Measurements from ENCODE around the gene IGSF9B. TPM values are rescaled to one million over a fixed set of nuclear protein-coding genes. Genes with fewer than 3 reads are reported as not detected.

IGSF9B gene
- total RNA-seq, 1 donor from 2014 or later = 1.3 TPM

DNA sequence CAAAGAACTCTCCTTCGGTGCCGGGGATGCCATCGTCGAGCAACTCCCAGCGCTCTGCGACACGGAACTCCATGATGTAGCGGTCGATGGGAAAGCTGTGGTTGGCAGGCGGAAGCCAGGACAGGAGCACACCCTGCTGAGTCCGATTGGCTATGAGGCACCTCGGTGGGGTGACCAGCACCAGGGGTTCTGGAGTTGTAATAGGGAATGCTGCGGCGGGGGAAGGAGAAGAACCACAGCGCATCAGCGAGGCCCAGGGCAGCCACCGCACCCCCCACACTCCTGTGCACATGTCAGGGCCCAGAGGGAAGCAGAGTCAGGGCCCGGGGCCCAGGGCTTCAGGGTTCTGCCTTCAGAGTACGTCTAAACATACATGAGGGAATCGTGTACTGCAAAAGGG, 31.0 kb downstream of the IGSF9B start:
- no peaks in the 10 kb centered on the region for H3K4me1 ChIP-seq
- peak overlapping the region; percentile 51 for H3K27ac Mint-ChIP-seq
- H4K20me1 ChIP-seq (ENCODE audit: low read depth) = no peaks in the 10 kb centered on the region

DNA sequence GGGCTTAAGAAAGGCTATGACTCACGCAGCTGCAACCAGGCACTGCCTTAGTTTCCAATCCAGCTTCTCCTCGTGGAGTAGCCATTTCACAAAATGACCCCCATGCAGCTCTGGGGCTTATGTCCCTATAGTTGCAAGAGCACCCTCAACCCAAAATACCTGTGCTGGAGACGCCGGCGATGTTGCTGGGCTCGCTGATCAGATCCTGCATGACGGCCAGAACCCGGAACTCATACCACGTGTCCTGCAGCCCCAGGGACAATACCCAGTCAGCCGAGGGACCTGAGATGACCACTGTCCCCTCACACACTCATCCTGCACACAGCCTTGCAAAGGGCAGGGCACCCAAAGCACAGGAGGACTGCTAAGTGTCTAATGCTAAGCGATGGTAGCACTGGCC, 32.1 kb downstream of the IGSF9B start:
- Histone ChIP-seq H3K36me3 (no peaks in the 10 kb centered on the region), H3K9me3 (ENCODE audit: low read depth) (no peaks in the 10 kb centered on the region)
- DNase-seq (ENCODE audit: low spot score) = no peak

More for the DNA sequence above, 31.0 kb downstream of the IGSF9B start:
- no peaks in the 10 kb centered on the region for H3K27me3 ChIP-seq
- no peak overlapping the region for H3K9ac ChIP-seq
- no peaks in the 10 kb centered on the region for H3K9me3 Mint-ChIP-seq
- no peaks in the 10 kb centered on the region for H3K9me3 ChIP-seq (ENCODE audit: low read depth)
- H2AFZ ChIP-seq (replicated peaks) = no peak overlapping the region
- H3K79me2 ChIP-seq (ENCODE audit: low read depth) = no peaks in the 10 kb centered on the region
- no peaks in the 10 kb centered on the region for H3F3A ChIP-seq (ENCODE audit: low read depth)
- no peak overlapping the region for H3K4me3 ChIP-seq
- peaks cover 3% of the 10 kb centered on the region for H3K27me3 Mint-ChIP-seq (ENCODE audit: insufficient read depth, low read depth)
- H3K4me3 Mint-ChIP-seq = no peak overlapping the region
- H3K4me2 ChIP-seq = no peak overlapping the region
- no peaks in the 10 kb centered on the region for H3K36me3 ChIP-seq
- no peak for DNase-seq (ENCODE audit: low spot score)
- TF ChIP-seq, protein P1, sequence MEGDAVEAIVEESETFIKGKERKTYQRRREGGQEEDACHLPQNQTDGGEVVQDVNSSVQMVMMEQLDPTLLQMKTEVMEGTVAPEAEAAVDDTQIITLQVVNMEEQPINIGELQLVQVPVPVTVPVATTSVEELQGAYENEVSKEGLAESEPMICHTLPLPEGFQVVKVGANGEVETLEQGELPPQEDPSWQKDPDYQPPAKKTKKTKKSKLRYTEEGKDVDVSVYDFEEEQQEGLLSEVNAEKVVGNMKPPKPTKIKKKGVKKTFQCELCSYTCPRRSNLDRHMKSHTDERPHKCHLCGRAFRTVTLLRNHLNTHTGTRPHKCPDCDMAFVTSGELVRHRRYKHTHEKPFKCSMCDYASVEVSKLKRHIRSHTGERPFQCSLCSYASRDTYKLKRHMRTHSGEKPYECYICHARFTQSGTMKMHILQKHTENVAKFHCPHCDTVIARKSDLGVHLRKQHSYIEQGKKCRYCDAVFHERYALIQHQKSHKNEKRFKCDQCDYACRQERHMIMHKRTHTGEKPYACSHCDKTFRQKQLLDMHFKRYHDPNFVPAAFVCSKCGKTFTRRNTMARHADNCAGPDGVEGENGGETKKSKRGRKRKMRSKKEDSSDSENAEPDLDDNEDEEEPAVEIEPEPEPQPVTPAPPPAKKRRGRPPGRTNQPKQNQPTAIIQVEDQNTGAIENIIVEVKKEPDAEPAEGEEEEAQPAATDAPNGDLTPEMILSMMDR (IDR thresholded peaks at IDR 0.05) = no peak
- TF ChIP-seq EZH2 (IDR thresholded peaks at IDR 0.05) = no peak
- no peak for TF ChIP-seq EZH2phosphoT487 (IDR thresholded peaks at IDR 0.05)
- peaks cover 6% of the 10 kb centered on the region for H3K4me1 Mint-ChIP-seq
- H3K36me3 Mint-ChIP-seq = peaks cover 11% of the 10 kb centered on the region
- H3K27ac ChIP-seq = no peak overlapping the region

DNA sequence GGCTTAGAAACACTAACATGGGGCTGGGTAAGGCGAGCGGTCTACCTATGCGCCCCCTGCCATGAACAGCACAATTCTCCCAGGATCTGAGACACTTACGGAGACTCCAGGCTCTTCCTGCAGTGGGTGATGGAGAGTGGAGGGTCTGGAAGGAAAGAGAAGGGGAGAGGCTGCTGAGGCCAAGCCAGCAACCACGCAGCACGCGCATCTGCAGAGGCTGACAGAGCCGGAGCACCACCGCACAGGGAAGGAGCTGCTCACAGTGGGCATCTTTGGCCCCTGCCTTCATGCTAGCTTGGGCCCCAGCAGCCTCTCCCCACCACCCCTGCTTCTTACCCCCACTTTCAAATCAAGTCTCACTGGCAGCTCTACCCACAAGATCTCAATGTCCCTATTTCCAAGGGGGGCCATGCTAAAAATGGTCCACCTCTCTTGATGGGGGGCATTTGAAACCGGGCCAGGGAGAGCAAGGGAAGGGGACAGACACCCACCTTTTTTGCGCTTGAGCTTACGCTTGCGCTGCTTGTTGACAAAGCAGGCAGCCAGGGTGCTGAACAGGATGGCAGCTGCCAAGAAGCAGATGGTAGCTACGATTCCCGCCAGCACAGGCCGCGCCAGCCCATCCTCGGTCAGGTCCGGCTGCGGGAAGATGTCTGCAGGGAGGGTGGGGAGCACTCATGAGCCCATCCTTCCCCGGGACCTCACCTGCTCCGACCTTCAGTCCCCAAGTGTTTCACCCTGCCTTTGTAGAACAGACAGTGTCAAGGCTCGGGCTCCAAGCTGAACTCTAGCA, 34.5 kb downstream of the IGSF9B start:
- Histone ChIP-seq H3K4me1 (peaks cover 6% of the 10 kb centered on the region), H3K9me3 (ENCODE audit: low read depth) (no peaks in the 10 kb centered on the region), H3K9ac (no peak overlapping the region), H3K4me3 (no peak overlapping the region), H3K4me2 (no peak overlapping the region), H3K36me3 (no peaks in the 10 kb centered on the region), H4K20me1 (ENCODE audit: low read depth) (no peaks in the 10 kb centered on the region), H3K27ac (no peak overlapping the region), H3K79me2 (ENCODE audit: low read depth) (no peaks in the 10 kb centered on the region), H2AFZ (replicated peaks) (no peak overlapping the region), H3K27me3 (no peaks in the 10 kb centered on the region), H3F3A (ENCODE audit: low read depth) (no peaks in the 10 kb centered on the region)
- Mint-ChIP-seq H3K4me3 (no peak overlapping the region), H3K36me3 (peaks cover 8% of the 10 kb centered on the region), H3K4me1 (peaks cover 6% of the 10 kb centered on the region), H3K27ac (no peak overlapping the region), H3K27me3 (ENCODE audit: insufficient read depth, low read depth) (no peaks in the 10 kb centered on the region), H3K9me3 (no peaks in the 10 kb centered on the region)
- no peak for DNase-seq (ENCODE audit: low spot score)
- TF ChIP-seq EZH2phosphoT487 (IDR thresholded peaks at IDR 0.05) (no peak), EZH2 (IDR thresholded peaks at IDR 0.05) (no peak)
- TF ChIP-seq, protein P1 (IDR thresholded peaks at IDR 0.05) = no peak

More for the DNA sequence above, 32.1 kb downstream of the IGSF9B start:
- no peak overlapping the region for H3K27ac ChIP-seq
- Mint-ChIP-seq H3K27ac (no peak overlapping the region), H3K36me3 (peaks cover 11% of the 10 kb centered on the region), H3K4me1 (peaks cover 6% of the 10 kb centered on the region), H3K27me3 (ENCODE audit: insufficient read depth, low read depth) (peaks cover 3% of the 10 kb centered on the region), H3K4me3 (no peak overlapping the region), H3K9me3 (no peaks in the 10 kb centered on the region)
- no peaks in the 10 kb centered on the region for H4K20me1 ChIP-seq (ENCODE audit: low read depth)
- H3K4me3 ChIP-seq = no peak overlapping the region
- no peaks in the 10 kb centered on the region for H3K4me1 ChIP-seq
- no peak overlapping the region for H2AFZ ChIP-seq (replicated peaks)
- no peaks in the 10 kb centered on the region for H3K27me3 ChIP-seq
- no peaks in the 10 kb centered on the region for H3F3A ChIP-seq (ENCODE audit: low read depth)
- no peaks in the 10 kb centered on the region for H3K79me2 ChIP-seq (ENCODE audit: low read depth)
- no peak overlapping the region for H3K9ac ChIP-seq
- TF ChIP-seq, protein P1 (IDR thresholded peaks at IDR 0.05) = no peak
- no peak for TF ChIP-seq EZH2 (IDR thresholded peaks at IDR 0.05)
- no peak for TF ChIP-seq EZH2phosphoT487 (IDR thresholded peaks at IDR 0.05)
- H3K4me2 ChIP-seq = no peak overlapping the region

All from neural progenitor cell (in vitro differentiated cells).